GM12892 (cell line): ENCODE results near the gene NOL11.
"Not testable (repeated sequence)": the region's sequence is repeated elsewhere in the genome, so short reads cannot be mapped to it uniquely, and the experiment has no call there.

Experiments
- DNase-seq: peaks from one replicate; pipeline ENCODE4 v3.0.0; 2011; ENCODE audit not compliant: insufficient read length
- FAIRE-seq: peaks from 2 replicates; lab custom pipeline; 2011; peaks lifted over from hg19 to GRCh38; lab: Jason Lieb, UNC
- POLR2A ChIP-seq: IDR thresholded peaks from 2 replicates; pipeline ENCODE4 v1.6.1; 2011; ENCODE audit warnings: low read depth, low read length, control low read depth
- POLR2AphosphoS5 ChIP-seq: IDR thresholded peaks from 2 replicates; pipeline ENCODE4 v1.6.1; 2011; ENCODE audit warnings: low read depth, low read length, control low read depth
- TAF1 ChIP-seq: IDR thresholded peaks from 2 replicates; pipeline ENCODE4 v1.6.1; 2011; ENCODE audit warnings: low read depth, mild to moderate bottlenecking, control low read depth, low read length, borderline replicate concordance

The NOL11 gene

DNA sequence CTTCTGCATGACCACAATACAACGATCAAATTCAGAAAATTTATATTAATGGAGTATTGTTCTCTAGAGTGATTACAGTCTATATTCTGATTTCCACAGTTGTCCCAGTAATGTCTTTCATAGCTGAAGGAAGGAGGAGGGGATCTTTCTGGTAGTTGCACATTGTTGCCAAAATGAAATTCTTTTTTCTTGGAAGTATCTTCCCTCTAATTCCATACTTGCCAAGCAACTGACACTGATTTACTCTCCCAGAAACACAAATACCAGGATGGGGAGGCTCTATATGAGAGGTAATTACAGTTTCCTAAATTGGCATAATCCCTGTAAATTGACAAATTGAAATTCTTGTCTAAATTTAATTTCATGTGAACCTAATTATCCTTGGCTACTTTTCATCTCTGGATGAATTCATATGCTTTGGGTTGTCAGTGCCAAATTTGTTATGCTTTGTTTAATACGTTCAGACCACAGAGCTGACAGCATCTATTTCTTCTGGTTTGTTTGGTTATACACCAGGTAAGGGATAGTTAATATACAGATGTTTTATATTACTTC, 30.0 kb downstream of the NOL11 start:
- no peak for DNase-seq
- no peak for TF ChIP-seq POLR2A
- TF ChIP-seq POLR2AphosphoS5, result no peak
- no peak for TF ChIP-seq TAF1
- FAIRE-seq, result no peak

DNA sequence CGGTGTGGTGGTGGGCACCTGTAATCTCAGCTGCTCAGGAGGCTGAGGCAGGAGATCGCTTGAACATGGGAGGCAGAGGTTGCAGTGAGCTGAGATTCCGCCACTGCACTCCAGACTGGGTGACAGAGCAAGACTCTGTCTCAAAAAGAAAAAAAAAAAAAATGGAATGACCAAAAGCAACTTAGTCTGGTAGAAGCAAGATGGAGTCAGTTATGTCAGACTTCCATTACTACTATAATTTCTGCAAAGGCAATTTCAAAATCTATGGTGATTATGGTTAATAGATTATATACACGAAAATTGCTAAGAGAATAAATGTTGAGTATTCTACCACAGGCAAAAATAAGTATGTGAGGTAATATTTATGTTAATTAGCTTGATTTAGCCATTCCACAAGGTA, 32.3 kb downstream of the NOL11 start:
- TF ChIP-seq POLR2AphosphoS5 (no peak), POLR2A (no peak), TAF1 (no peak)
- DNase-seq (no peak), FAIRE-seq (no peak)

DNA sequence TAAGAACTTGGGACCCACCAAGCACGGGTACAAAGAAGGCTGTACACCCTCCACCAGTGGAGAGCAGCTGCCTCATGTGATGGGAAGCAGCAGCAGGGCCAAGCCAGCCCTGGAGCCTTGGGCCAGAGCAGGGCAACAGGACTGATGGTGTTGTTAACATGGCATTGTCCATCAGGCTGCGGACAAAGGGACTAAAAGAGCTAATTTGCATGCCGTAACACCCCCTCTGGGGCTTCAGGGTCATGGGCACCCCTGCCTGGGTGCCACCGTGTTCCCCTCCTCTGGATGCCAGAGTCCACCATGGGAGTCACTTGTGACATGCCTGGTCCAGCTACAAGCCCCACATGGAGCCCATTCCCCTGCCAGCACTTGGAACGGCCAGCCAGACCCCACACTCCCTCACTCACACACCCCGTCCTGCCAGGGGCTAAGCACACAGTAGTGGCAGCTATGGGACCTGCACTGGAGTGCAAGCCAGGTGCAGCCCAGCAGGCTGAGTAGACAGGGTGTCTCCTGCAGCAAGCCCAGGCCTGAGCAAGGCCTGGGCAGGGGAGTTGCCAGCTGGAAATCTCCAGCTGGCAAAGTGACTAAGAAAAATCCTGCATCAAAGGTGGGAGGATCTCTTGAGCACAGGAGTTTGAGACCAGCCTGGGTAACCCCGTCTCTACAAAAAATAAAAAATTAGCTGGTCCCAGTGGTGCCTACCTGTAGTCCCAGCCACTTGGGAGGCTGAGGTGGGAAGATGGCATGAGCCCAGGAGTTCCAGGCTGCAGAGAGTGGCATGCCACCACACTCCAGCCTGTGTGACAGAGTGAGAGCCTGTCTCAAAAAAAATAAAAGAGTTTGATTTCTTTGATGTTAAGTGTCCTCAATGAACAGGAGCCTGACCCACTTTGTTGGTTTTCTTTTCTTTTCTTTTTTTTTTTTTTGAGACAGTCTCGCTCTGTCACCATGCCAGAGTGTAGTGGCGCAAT, 33.7 kb downstream of the NOL11 start:
- FAIRE-seq (no peak), DNase-seq (no peak)
- TF ChIP-seq POLR2A (no peak), TAF1 (no peak), POLR2AphosphoS5 (no peak)

DNA sequence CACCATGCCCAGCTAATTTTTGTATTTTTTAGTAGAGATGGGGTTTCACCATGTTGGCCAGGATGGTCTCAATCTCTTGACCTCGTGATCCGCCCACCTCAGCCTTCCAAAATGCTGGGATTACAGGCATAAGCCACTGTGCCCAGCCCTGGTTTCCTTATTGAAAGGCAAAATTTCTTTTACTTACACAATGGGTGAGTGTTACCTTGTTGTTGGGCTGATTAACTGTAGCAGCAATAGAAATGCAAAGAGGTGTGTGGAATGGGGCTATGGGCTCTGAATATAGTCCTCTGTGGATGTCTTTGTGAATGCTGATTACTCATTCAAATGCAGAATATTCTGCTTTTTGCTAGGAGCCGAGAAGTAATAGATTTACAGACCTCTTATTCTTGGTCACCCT, 34.4 kb downstream of the NOL11 start:
- FAIRE-seq, DNase-seq: not testable (repeated sequence)

DNA sequence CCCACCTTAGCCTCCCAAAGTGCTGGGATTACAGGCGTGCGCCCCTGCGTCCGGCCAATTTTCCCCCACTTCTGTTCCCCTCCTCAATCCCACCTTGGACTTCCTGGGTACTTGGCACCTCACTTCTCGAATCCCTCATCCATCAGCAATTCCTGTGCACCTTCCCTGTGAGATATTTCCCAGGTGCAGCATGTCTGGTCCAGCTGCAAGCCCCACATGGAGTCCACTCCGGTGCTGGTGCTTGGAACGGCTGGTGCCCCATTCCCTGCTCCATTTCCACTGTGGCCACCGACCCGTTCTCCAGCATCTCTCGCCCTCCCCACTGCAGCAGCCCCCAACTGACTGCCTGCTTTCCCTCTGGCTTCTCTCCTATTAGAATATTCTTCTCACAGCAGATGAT, 35.3 kb downstream of the NOL11 start:
- FAIRE-seq (no peak), DNase-seq (no peak)

DNA sequence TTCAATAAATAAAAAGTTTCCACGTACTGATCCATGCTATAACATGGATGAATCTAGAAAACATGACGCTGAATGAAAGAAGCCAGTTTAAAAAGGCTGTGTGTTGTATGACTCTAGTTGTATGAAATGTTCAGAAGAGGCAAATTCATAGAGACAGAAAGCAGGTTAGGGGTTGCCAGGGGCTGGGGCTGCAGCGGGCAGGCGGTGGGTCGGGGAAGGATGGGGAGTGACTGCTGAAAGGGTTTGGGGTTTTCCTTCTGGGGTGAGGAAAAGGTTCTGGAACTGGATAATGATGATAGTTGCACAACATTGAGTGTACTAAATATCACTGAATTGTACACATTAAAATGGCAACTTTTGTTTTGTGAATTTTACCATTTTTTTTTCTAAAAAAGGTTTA, 36.3 kb downstream of the NOL11 start:
- FAIRE-seq (no peak), DNase-seq (no peak)
- TF ChIP-seq TAF1 (no peak), POLR2AphosphoS5 (no peak)

More for the DNA sequence above, 35.3 kb downstream of the NOL11 start:
- TF ChIP-seq TAF1, result no peak
- no peak for TF ChIP-seq POLR2AphosphoS5
- TF ChIP-seq POLR2A, result no peak

DNA sequence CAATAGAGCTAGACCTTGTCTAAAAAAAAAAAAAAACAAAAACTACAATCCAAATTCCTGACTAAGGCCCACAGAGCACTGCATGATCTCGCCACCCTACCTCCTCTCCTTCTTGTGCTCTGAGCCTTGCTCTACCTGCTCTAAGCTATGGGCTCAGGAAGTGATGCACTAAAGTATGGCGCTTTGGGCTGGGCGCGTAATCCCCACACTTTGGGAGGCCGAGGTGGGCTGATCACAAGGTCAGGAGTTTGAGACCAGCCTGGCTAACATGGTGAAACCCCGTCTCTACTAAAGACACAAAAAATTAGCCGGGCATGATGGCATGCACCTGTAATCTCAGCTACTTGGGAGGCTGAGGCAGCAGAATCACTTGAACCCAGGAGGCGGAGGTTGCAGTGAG, 37.0 kb downstream of the NOL11 start:
- DNase-seq, FAIRE-seq: not testable (repeated sequence)

DNA sequence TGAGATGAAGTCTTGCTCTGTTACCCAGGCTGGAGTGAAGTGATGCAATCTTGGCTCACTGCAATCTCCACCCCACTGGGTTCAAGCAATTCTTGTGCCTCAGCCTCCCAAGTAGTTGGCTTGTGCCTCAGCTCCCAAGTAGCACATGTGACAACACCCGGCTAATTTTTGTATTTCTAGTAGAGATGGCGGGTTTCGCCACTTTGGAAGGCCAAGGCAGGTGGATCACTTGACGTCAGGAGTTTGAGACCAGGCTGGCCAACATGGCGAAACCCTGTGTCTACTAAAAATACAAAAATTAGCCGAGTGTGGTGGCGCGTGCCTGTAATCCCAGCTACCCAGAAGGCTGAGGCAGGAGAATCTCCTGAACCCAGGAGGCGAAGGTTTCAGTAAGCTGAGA, 39.0 kb downstream of the NOL11 start:
- FAIRE-seq, DNase-seq: not testable (repeated sequence)

DNA sequence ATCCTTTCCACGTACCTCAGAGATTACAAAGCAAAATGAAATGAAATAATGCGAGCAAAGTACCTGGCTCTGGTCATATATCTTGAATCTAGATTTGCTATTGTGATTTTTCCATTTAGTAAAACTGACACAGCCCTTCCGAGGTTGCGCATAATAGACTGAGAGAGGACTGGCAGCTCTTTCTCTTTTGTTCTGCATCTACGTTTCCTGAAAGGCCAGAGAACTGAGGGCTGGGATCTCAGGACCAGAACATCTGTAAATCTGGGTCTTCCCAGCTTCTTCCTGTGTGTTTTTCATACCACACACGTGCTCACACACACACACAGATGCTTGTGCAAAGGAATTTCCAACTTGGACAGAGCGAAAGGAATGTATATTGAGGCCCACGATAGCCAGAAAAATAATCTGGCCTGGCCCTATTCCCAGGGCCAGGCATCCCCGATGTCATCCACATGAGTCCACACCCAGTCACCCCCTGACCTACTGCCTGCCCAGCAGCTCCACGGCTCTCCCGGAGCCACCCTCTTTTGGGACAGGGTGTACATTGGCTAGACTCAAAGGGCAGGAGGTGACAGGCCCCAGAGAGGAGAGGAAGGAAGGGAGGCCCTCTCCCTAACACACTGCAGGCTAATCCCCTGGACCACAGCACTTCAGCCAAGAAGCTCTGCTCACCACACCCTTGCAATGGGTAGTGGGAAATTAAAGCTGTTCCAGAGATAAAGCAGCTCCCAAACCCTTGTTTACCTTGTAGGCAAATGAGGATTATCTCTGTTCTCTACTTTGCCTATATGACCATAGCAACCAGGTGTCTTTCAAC, 41.8 kb downstream of the NOL11 start:
- FAIRE-seq (no peak), DNase-seq (no peak)
- TF ChIP-seq POLR2AphosphoS5 (no peak), TAF1 (no peak), POLR2A (no peak)

DNA sequence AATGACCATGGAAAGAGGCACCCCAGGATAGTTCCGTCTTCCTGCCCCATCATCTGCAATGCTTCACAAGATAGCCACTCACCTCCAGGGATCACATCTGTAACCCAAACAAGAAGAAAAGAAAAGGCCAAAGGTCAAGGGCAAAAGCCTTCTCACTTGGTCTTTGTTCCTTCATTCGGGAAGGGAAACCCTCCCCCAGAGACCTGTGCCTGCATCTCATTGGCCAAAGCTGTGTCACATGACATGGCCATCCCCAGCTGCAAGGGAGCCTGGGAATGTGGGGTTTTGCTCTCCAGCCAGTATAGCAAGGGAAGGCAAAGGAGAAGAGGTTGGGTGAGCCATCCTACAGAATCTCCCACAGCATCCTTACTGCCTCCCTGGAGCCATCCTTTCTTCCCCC, 47.9 kb downstream of the NOL11 start:
- TF ChIP-seq POLR2A (no peak), TAF1 (no peak), POLR2AphosphoS5 (no peak)
- FAIRE-seq (no peak), DNase-seq (no peak)

DNA sequence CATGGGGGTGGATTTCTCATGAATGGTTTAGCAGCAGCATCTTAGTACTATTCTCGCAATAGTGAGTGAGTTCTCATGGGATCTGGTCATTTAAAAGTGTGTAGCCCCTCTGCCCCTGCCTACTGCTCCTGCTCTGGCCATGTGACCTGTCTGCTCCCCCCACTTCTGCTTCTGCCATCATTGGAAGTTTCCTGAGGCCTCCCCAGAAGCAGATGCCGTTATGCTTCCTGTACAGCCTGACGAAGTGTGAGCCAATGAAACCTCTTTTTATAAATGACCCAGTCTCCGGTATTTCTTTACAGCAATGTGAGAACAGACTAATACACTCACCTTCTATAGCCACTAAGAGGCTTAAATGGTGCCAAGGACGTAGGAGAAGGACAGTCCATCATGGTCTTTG, 51.5 kb downstream of the NOL11 start:
- FAIRE-seq (no peak), DNase-seq (no peak)
- TF ChIP-seq TAF1 (no peak), POLR2AphosphoS5 (no peak), POLR2A (no peak)

DNA sequence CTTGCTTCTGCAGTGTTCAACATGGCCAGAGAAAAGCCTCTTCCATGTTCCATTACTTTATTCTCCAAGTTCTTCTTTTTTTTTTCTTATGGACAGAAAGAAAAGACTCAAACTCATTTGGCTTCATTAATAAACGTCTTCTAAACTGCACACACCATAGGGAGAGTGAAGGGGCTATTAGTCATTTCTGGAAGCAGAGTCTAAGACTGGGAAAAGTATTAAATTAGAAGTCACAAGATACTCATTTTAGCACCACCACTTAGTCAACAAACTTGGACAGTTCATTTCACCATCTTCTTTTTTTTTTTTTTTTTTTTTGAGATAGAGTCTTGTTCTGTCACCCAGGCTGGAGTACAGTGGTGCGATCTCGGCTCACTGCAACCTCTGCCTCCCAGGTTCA, 52.8 kb downstream of the NOL11 start:
- DNase-seq, result no peak
- no peak for FAIRE-seq
- TF ChIP-seq TAF1 (no peak), POLR2A (no peak), POLR2AphosphoS5 (no peak)
